ENCODE results near the gene RNLS.
"Not testable (repeated sequence)": the region's sequence is repeated elsewhere in the genome, so short reads cannot be mapped to it uniquely, and the experiment has no call there.

RNLS gene

GRCh38 chr10:88515235-88515634 lies 67.9 kb downstream of the RNLS start:
- no peak for DNase-seq

- no peak for DNase-seq
Observed at GRCh38 chr10:88512599-88512998, 70.5 kb downstream of the RNLS start.

- DNase-seq, result no peak
Observed at GRCh38 chr10:88508796-88509195, 74.3 kb downstream of the RNLS start.

- no peak for DNase-seq
Observed at GRCh38 chr10:88507826-88508453, 75.2 kb downstream of the RNLS start.

- no peak for DNase-seq
Observed at GRCh38 chr10:88507404-88507803, 75.7 kb downstream of the RNLS start.

- no peak for DNase-seq
Observed at GRCh38 chr10:88505680-88506215, 77.4 kb downstream of the RNLS start.

GRCh38 chr10:88505265-88505664 lies 77.9 kb downstream of the RNLS start:
- DNase-seq, result no peak

- DNase-seq, result no peak
Observed at GRCh38 chr10:88500656-88501055, 82.5 kb downstream of the RNLS start.

GRCh38 chr10:88499569-88500470 lies 83.3 kb downstream of the RNLS start:
- DNase-seq, result no peak

- no peak for DNase-seq
Observed at GRCh38 chr10:88497913-88498312, 85.2 kb downstream of the RNLS start.

GRCh38 chr10:88494537-88494936 lies 88.6 kb downstream of the RNLS start:
- no peak for DNase-seq

GRCh38 chr10:88493691-88494483 lies 89.2 kb downstream of the RNLS start:
- no peak for DNase-seq

- DNase-seq, result no peak
Observed at GRCh38 chr10:88491314-88491713, 91.8 kb downstream of the RNLS start.

GRCh38 chr10:88490231-88490980 lies 92.7 kb downstream of the RNLS start:
- no peak for DNase-seq

GRCh38 chr10:88489107-88489506 lies 94.0 kb downstream of the RNLS start:
- no peak for DNase-seq

- not testable (repeated sequence) for DNase-seq
Observed at GRCh38 chr10:88486816-88487215, 96.3 kb downstream of the RNLS start.

GRCh38 chr10:88482220-88482619 lies 100.9 kb downstream of the RNLS start:
- DNase-seq, result no peak

GRCh38 chr10:88478256-88478655 lies 104.9 kb downstream of the RNLS start:
- no peak for DNase-seq

- DNase-seq, result no peak
Observed at GRCh38 chr10:88477343-88478085, 105.6 kb downstream of the RNLS start.

GRCh38 chr10:88474884-88475844 lies 108.0 kb downstream of the RNLS start:
- DNase-seq, result no peak

Measured in NCI-H2171 (cell line).